ENCODE data around the gene CNP. TPM values are rescaled to one million over a fixed set of nuclear protein-coding genes. Genes with fewer than 3 reads are reported as not detected.

CNP gene
- total RNA-seq, 1 experiment from 2014 or later: 105 TPM

GRCh38 chr17:41959030-41959335, 7.6 kb upstream of the CNP start:
- no peaks in the 10 kb centered on the region for H3K36me3 ChIP-seq
- no peak overlapping the region for H3K4me3 ChIP-seq
- H3K27ac ChIP-seq: no peak overlapping the region
- DNase-seq: peak in 1 of 2 experiments; percentile 16
- no peaks in the 10 kb centered on the region for H3K27me3 ChIP-seq
- H3K9me3 ChIP-seq (replicated peaks): no peaks in the 10 kb centered on the region
- peaks cover 22% of the 10 kb centered on the region for H3K4me1 ChIP-seq

DNA sequence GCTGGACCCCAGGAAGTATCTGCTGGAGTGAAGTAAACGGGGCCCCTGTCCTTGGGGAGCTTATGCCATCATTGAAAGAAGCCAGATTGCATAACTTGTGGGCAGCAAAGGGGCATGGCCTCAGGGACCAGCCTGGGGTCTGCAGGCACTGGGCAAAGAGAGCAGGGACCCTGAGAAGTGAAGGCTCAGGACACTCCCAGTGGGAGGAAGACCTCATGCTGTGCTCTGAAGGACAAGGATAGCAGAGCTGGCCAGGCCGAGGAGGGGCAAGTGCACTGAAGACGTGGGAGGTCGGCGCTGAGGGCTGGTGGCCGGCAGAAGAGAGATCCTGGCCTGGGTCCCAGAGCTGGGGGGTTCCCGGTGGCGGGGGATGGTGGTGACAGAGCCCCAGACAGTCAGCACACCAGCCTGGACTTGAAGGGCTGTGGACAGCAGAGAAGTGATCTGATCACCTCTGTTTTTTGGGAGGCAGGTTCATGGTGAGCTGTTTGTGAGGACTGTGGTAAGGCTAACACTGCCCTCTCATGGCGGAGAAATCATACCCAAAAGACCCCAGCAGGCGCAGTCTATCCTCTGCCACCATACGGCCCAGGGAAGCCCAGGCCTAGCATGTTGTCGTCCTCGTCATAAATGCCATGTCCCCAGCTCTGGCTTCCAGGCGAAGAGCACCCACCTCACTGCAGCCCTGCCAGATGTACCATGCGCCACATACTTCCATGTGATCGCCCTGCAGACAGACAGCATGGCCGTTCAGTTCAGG, 7.1 kb upstream of the CNP start:
- Histone ChIP-seq H3K9me3 (replicated peaks) (no peaks in the 10 kb centered on the region), H3K27me3 (no peaks in the 10 kb centered on the region), H3K36me3 (no peaks in the 10 kb centered on the region), H3K4me3 (peak overlapping the region; percentile 18), H3K4me1 (peaks cover 22% of the 10 kb centered on the region), H3K27ac (no peak overlapping the region)
- DNase-seq: peak; percentile 70 to 84

GRCh38 chr17:41962111-41962510, 4.5 kb upstream of the CNP start:
- Histone ChIP-seq H3K27ac (no peak overlapping the region), H3K9me3 (replicated peaks) (no peaks in the 10 kb centered on the region), H3K4me1 (peaks cover 32% of the 10 kb centered on the region), H3K36me3 (no peaks in the 10 kb centered on the region), H3K27me3 (no peaks in the 10 kb centered on the region), H3K4me3 (no peak overlapping the region)
- DNase-seq: peak; percentile 32 to 52

GRCh38 chr17:41962768-41963434, 3.7 kb upstream of the CNP start:
- Histone ChIP-seq H3K27ac (no peak overlapping the region), H3K4me1 (peaks cover 32% of the 10 kb centered on the region), H3K27me3 (no peaks in the 10 kb centered on the region), H3K4me3 (no peak overlapping the region), H3K36me3 (0 out of 2 replicates have a peak, but pooled peaks cover 1% of the 10 kb centered on the region), H3K9me3 (replicated peaks) (no peaks in the 10 kb centered on the region)
- peak; percentile 92 to 95 for DNase-seq

- Histone ChIP-seq H3K36me3 (peaks cover 21% of the 10 kb centered on the region), H3K27me3 (no peaks in the 10 kb centered on the region), H3K27ac (peak overlapping the region; percentile 70; the same call in 1 of the 2 replicates), H3K4me3 (peak overlapping the region; percentile 94), H3K4me1 (peaks cover 20% of the 10 kb centered on the region), H3K9me3 (replicated peaks) (no peaks in the 10 kb centered on the region)
- peak; percentile 47 to 71 for DNase-seq
Measured at GRCh38 chr17:41965694-41966462, 717 bp upstream of the CNP start.

GRCh38 chr17:41967141-41967920, 736 bp downstream of the CNP start:
- Histone ChIP-seq H3K4me1 (peaks cover 18% of the 10 kb centered on the region), H3K27me3 (no peaks in the 10 kb centered on the region), H3K4me3 (peak overlapping the region; percentile 94), H3K36me3 (peaks cover 34% of the 10 kb centered on the region), H3K9me3 (replicated peaks) (no peaks in the 10 kb centered on the region), H3K27ac (peak overlapping the region; percentile 70)
- peak; percentile 32 to 44 for DNase-seq

- Histone ChIP-seq H3K27ac (no peak overlapping the region), H3K9me3 (replicated peaks) (no peaks in the 10 kb centered on the region), H3K4me3 (no peak overlapping the region; the same call in 1 of the 2 replicates), H3K36me3 (peaks cover 38% of the 10 kb centered on the region), H3K27me3 (no peaks in the 10 kb centered on the region), H3K4me1 (peaks cover 21% of the 10 kb centered on the region)
- no peak for DNase-seq
Measured at GRCh38 chr17:41967921-41968578, 1.5 kb downstream of the CNP start.

DNA sequence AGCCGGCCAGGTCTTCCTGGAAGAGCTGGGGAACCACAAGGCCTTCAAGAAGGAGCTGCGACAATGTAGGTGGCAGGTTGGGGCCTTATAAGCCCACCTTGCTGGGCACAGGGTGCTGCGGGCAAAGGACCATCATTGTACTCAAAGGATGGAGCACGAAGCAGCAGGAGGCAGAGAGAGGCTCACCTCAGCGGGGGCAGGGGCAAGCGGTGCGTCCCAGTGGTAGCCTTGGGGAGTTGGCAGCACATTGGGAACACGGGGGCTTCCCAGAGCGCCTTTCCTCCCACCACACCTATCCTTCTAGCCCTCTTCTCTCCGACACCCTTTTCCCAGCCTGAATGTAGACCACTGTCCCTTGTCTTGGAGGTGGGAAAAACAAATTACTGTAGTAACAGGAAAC, 2.1 kb downstream of the CNP start:
- no peak for DNase-seq
- no peak overlapping the region for H3K27ac ChIP-seq

GRCh38 chr17:41970901-41971331, 4.3 kb downstream of the CNP start:
- Histone ChIP-seq H3K4me3 (no peak overlapping the region), H3K36me3 (peaks cover 57% of the 10 kb centered on the region), H3K9me3 (replicated peaks) (no peaks in the 10 kb centered on the region), H3K27me3 (no peaks in the 10 kb centered on the region), H3K27ac (no peak overlapping the region), H3K4me1 (peaks cover 34% of the 10 kb centered on the region)
- DNase-seq: no peak

More for the DNA sequence above, 2.1 kb downstream of the CNP start:
- H3K27me3 ChIP-seq: no peaks in the 10 kb centered on the region
- peaks cover 38% of the 10 kb centered on the region for H3K36me3 ChIP-seq
- no peaks in the 10 kb centered on the region for H3K9me3 ChIP-seq (replicated peaks)
- peaks cover 27% of the 10 kb centered on the region for H3K4me1 ChIP-seq
- H3K4me3 ChIP-seq: no peak overlapping the region

DNA sequence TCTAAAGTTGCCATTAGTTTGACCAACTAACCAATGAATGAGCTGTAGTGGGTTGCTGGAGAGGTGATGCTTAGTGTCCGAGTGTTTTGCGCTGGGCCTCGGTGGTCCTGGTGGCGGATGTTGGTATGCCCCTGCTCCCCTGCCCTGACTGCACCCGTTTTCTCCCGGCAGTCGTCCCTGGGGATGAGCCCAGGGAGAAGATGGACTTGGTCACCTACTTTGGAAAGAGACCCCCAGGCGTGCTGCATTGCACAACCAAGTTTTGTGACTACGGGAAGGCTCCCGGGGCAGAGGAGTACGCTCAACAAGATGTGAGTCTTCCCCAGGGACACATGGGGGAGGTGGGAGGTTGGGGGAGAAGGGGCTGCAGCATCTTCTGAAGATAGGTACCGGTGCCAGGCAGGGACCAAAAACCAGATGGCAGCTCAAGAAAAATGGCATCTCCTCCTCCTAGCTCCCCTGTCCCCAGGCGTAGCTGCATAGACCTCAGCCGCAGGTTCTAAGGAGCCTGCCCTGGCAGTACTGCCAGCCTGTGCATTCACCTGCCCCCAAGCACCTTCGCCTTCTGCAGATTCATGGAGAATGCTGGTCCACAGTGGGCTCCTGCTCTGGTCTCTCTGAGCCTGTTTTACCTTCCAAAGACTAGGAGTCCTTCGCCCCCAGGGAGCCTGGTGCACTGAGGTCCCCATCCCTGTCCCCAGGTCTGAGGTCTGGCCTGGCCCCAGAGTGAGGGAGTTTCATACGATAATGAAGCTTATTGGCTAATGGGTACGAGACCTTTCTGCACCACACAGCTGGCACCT, 5.3 kb downstream of the CNP start:
- DNase-seq: no peak
- Histone ChIP-seq H3K27ac (peak overlapping the region; percentile 17; the same call in 1 of the 2 replicates), H3K9me3 (replicated peaks) (no peaks in the 10 kb centered on the region), H3K36me3 (peaks cover 66% of the 10 kb centered on the region), H3K4me3 (no peak overlapping the region), H3K27me3 (no peaks in the 10 kb centered on the region), H3K4me1 (peaks cover 32% of the 10 kb centered on the region)

DNA sequence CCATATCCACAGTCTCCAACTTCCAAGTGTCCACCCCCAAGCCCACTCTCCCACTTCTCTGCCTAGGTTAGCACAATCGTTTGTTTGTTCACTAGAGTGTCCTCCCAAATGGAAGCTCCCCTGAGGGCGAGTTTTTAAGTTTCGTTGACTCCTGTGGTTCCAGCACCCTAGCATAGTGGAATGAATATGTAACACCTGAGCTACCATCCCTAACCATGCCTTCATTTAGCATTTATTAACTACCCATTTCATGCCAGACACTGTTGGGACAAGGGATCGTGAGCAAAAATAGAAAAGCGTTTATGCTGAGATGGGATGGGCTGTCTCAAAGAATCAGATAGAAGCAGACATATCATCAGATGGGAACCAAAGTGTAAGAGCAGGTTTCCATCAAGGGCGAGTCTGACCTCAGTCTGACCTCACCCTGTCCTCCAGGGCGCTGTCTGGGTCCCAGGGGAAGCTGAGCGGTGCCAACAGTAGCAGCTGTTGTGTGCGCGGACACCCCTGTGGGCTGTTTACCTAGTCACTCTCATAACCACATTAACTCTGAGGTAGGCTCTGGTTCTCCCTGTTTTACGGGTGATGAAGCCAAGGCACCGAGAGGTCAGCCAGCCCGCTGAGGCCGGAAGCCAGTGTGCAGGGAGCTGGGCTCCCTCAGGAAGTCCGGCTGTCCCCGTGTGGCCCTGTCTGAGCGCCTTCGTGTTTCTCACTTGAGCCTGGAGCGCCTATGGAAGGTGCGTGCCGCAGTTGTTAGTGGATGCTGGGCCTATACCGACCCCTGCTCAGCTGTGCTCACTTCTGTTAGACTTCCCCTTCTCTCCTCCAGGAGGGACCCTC, 6.2 kb downstream of the CNP start:
- peak overlapping the region; percentile 28 for H3K27ac ChIP-seq
- DNase-seq: peak; percentile 91
- peaks cover 74% of the 10 kb centered on the region for H3K36me3 ChIP-seq
- no peaks in the 10 kb centered on the region for H3K9me3 ChIP-seq (replicated peaks)
- H3K4me3 ChIP-seq: no peak overlapping the region
- H3K4me1 ChIP-seq: peaks cover 32% of the 10 kb centered on the region
- no peaks in the 10 kb centered on the region for H3K27me3 ChIP-seq

DNA sequence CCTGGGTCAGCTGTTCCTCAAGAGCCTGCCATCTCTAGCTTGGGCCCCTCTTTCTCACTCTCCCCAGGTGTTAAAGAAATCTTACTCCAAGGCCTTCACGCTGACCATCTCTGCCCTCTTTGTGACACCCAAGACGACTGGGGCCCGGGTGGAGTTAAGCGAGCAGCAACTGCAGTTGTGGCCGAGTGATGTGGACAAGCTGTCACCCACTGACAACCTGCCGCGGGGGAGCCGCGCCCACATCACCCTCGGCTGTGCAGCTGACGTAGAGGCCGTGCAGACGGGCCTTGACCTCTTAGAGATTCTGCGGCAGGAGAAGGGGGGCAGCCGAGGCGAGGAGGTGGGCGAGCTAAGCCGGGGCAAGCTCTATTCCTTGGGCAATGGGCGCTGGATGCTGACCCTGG, 6.8 kb downstream of the CNP start:
- Histone ChIP-seq H3K36me3 (peaks cover 74% of the 10 kb centered on the region), H3K4me1 (peaks cover 32% of the 10 kb centered on the region), H3K27me3 (no peaks in the 10 kb centered on the region), H3K4me3 (no peak overlapping the region), H3K9me3 (replicated peaks) (no peaks in the 10 kb centered on the region), H3K27ac (peak overlapping the region; percentile 28; the same call in 1 of the 2 replicates)
- DNase-seq: peak in 1 of 2 experiments; percentile 39
